Tibial nerve (tissue), 4 donors: Measurements from ENCODE around the gene RPAP2. TPM values are rescaled to one million over a fixed set of nuclear protein-coding genes. Genes with fewer than 3 reads are reported as not detected.
"Not testable (repeated sequence)": the region's sequence is repeated elsewhere in the genome, so short reads cannot be mapped to it uniquely, and the experiment has no call there.

Experiments used
- DNase-seq, 2 donors: peaks; one replicate each; pipeline ENCODE4 v3.0.0-alpha.2; 2019; ENCODE audit warnings: low spot score in 2 of 2
- H3K27ac ChIP-seq, 4 donors: fragments of 200-600 bp; sonication (generic) in 3 of 4; one replicate each; pipeline ENCODE4 v1.5.1; 2017 to 2019; ENCODE audit warnings: mild to moderate bottlenecking in 1 of 4
- H3K27me3 ChIP-seq, 2 donors: fragments of 200-600 bp; sonication (generic) in 1 of 2; one replicate each; pipeline versions ENCODE4 v1.5.1 to v1.6.0; 2017 to 2019
- H3K36me3 ChIP-seq, 3 donors: fragments of 200-600 bp; sonication (generic); one replicate each; pipeline ENCODE4 v1.5.1; 2018 to 2019
- H3K4me1 ChIP-seq, 4 donors: fragments of 200-600 bp; sonication (generic) in 3 of 4; one replicate each; pipeline ENCODE4 v1.5.1; 2017 to 2019
- H3K4me3 ChIP-seq, 4 donors: fragments of 200-600 bp; sonication (generic) in 3 of 4; one replicate each; pipeline ENCODE4 v1.5.1; 2017 to 2019; ENCODE audit warnings: mild to moderate bottlenecking in 1 of 4, moderate library complexity in 1 of 4
- H3K9me3 ChIP-seq, 4 donors: fragments of 200-600 bp; sonication (generic) in 3 of 4; one replicate each; pipeline ENCODE4 v1.5.1; 2017 to 2019
- CTCF ChIP-seq, 5 experiments: fragments of 200-600 bp in 3 of 5; fragments of 450-650 bp in 2 of 5; sonication (generic) in 3 of 5; IDR thresholded peaks; one replicate each; pipeline ENCODE4 v1.5.1; 2016 to 2019; ENCODE audit warnings: antibody characterized with exemption in 5 of 5, mild to moderate bottlenecking in 3 of 5, moderate library complexity in 2 of 5
- EP300 ChIP-seq, 2 donors: sonication (generic); formaldehyde crosslinking; IDR thresholded peaks; one replicate each; pipeline ENCODE4 v1.6.1; 2017; ENCODE audit warnings: antibody characterized with exemption in 2 of 2, mild to moderate bottlenecking in 1 of 2
- POLR2A ChIP-seq, 2 donors: fragments of 450-650 bp; IDR thresholded peaks; one replicate each; pipeline ENCODE4 v1.6.1; 2017; ENCODE audit warnings: antibody characterized with exemption in 2 of 2, mild to moderate bottlenecking in 2 of 2, moderate library complexity in 2 of 2
- WGBS, 2 donors: methylation state at CpG; one replicate each; pipeline ENCODE4 v1.1.5; 2018; 5-methylcytosine and 5-hydroxymethylcytosine counted together
- total RNA-seq, 4 donors: library from RNA; depleted of rRNA; stranded (reverse); fragments of >200 nt; gene quantifications; one replicate each; pipeline ENCODE4 v1.1.0, GENCODE V29; 2016

Gene RPAP2
- total RNA-seq, result 10 to 100 TPM in 2 of 4 donors, 1 to 10 TPM in 2; 3.3 to 12.2 (median 7.7) TPM

- TF ChIP-seq EP300 (IDR thresholded peaks at IDR 0.05), result peak in 1 of 2 donors; percentile 91
- TF ChIP-seq POLR2A (IDR thresholded peaks at IDR 0.05), result peak; percentile 55 to 90
- no peak for TF ChIP-seq CTCF (IDR thresholded peaks at IDR 0.05)
- Histone ChIP-seq H3K4me1 (peaks cover 0 to 25% (median 6%) of the 10 kb centered on the region in 4 donors), H3K36me3 (peaks cover 0 to 7% (median 0%) of the 10 kb centered on the region in 3 donors), H3K4me3 (peak within 1 kb of the TSS; percentile 73 to 81 (median 74)), H3K27me3 (no peaks in the 10 kb centered on the region), H3K27ac (peak within 1 kb of the TSS; percentile 86 to 96 (median 94)), H3K9me3 (no peaks in the 10 kb centered on the region)
- 0% methylated on average over 42 to 70 of the region's 76 CpGs for WGBS, 2 donors
- DNase-seq, result peak; percentile 53 to 56
These were observed at the start of gene RPAP2, which contains the start of gene GLMN for GRCh38 chr1:92298573-92299476. RPAP2 (plus strand) TSS chr1:92299059; CDS start chr1:92299074, 15 bp downstream. GLMN (minus strand) TSS chr1:92298987; CDS start chr1:92297999, 988 bp downstream.

GRCh38 chr1:92254714-92255113 is 44.1 kb upstream of the RPAP2 start:
- not testable (repeated sequence) for H3K27me3 ChIP-seq, H3K4me1 ChIP-seq, H3K27ac ChIP-seq, DNase-seq, H3K4me3 ChIP-seq
- whole genome bisulfite sequencing, 2 donors, result 65 to 67% methylated on average over 3 of the region's 3 CpGs
- Histone ChIP-seq H3K36me3 (peaks cover 0 to 78% (median 6%) of the 10 kb centered on the region in 3 donors), H3K9me3 (peaks cover 0 to 14% (median 0%) of the 10 kb centered on the region in 4 donors)

GRCh38 chr1:92259350-92259749 is 39.5 kb upstream of the RPAP2 start:
- DNase-seq, result no peak
- peaks cover 0 to 87% (median 0%) of the 10 kb centered on the region in 3 donors for H3K36me3 ChIP-seq
- WGBS, 2 donors, result 85 to 98% methylated on average over 1 of the region's 1 CpG
- no peaks in the 10 kb centered on the region for H3K4me1 ChIP-seq
- TF ChIP-seq CTCF (IDR thresholded peaks at IDR 0.05) (no peak), EP300 (IDR thresholded peaks at IDR 0.05) (no peak), POLR2A (IDR thresholded peaks at IDR 0.05) (no peak)
- no peak overlapping the region for H3K4me3 ChIP-seq
- H3K9me3 ChIP-seq, result peaks cover 0 to 13% (median 0%) of the 10 kb centered on the region in 4 donors
- H3K27me3 ChIP-seq, result no peaks in the 10 kb centered on the region
- no peak overlapping the region for H3K27ac ChIP-seq

GRCh38 chr1:92262516-92262915 is 36.3 kb upstream of the RPAP2 start:
- Histone ChIP-seq H3K36me3 (peaks cover 0 to 74% (median 0%) of the 10 kb centered on the region in 3 donors), H3K4me1 (no peaks in the 10 kb centered on the region), H3K9me3 (no peaks in the 10 kb centered on the region), H3K27ac (no peak overlapping the region), H3K27me3 (no peaks in the 10 kb centered on the region), H3K4me3 (no peak overlapping the region)
- no peak for TF ChIP-seq POLR2A (IDR thresholded peaks at IDR 0.05)
- TF ChIP-seq EP300 (IDR thresholded peaks at IDR 0.05), result no peak
- TF ChIP-seq CTCF (IDR thresholded peaks at IDR 0.05), result no peak
- WGBS, 2 donors, result 87 to 89% methylated on average over 3 of the region's 3 CpGs
- DNase-seq, result no peak

- H3K36me3 ChIP-seq, result peaks cover 0 to 64% (median 7%) of the 10 kb centered on the region in 3 donors
- WGBS, 2 donors, result 59 to 66% methylated on average over 1 of the region's 1 CpG
- H3K9me3 ChIP-seq, result no peaks in the 10 kb centered on the region
- TF ChIP-seq CTCF (IDR thresholded peaks at IDR 0.05), result no peak
- no peak for TF ChIP-seq POLR2A (IDR thresholded peaks at IDR 0.05)
- TF ChIP-seq EP300 (IDR thresholded peaks at IDR 0.05), result no peak
- no peak for DNase-seq
- no peaks in the 10 kb centered on the region for H3K4me1 ChIP-seq
- no peak overlapping the region for H3K27ac ChIP-seq
- no peak overlapping the region for H3K4me3 ChIP-seq
- no peaks in the 10 kb centered on the region for H3K27me3 ChIP-seq
These were observed 25.8 kb upstream of the RPAP2 start for GRCh38 chr1:92273039-92273438.
